Naive B cell (primary cell): Measurements from ENCODE around the gene LRP1. TPM values are rescaled to one million over a fixed set of nuclear protein-coding genes. Genes with fewer than 3 reads are reported as not detected.
A peak's percentile ranks its signal among the peaks of the same experiment; 100 is the strongest.

Experiments
- ATAC-seq, 2 donors: fragments of 150-1000 bp; cut with Tn5 transposase; 2 replicates each; pipeline ENCODE4 v1.10.0; 2021; ENCODE audit warnings: low read depth in 2 of 2, mild to moderate bottlenecking in 2 of 2, moderate library complexity in 2 of 2
- DNase-seq: peaks from one replicate; pipeline ENCODE4 v3.0.0; 2022
- H3K27ac Mint-ChIP-seq, 6 donors: one replicate each; pipeline ENCODE4 v1.8.0; 2020 to 2022; ENCODE audit warnings: mild to moderate bottlenecking in 6 of 6, mixed read lengths in 6 of 6, moderate library complexity in 5 of 6, inconsistent platforms in 2 of 6
- H3K27me3 Mint-ChIP-seq, 3 donors: one replicate each; pipeline ENCODE4 v1.8.0; 2021 to 2022; ENCODE audit warnings: mixed read lengths in 3 of 3, mild to moderate bottlenecking in 1 of 3
- H3K36me3 Mint-ChIP-seq, 2 donors: one replicate each; pipeline ENCODE4 v1.8.0; 2020 to 2022; ENCODE audit warnings: mixed read lengths in 2 of 2, inconsistent platforms in 1 of 2, mild to moderate bottlenecking in 1 of 2
- H3K4me1 Mint-ChIP-seq, 3 donors: one replicate each; pipeline ENCODE4 v1.8.0; 2020 to 2022; ENCODE audit warnings: mixed read lengths in 3 of 3, inconsistent platforms in 1 of 3, mild to moderate bottlenecking in 1 of 3, moderate library complexity in 1 of 3
- H3K4me3 Mint-ChIP-seq, 8 donors: one replicate each; pipeline ENCODE4 v1.8.0; 2020 to 2022; ENCODE audit warnings: mild to moderate bottlenecking in 8 of 8, mixed read lengths in 8 of 8, moderate library complexity in 8 of 8, inconsistent platforms in 2 of 8
- H3K9me3 Mint-ChIP-seq, 7 donors: one replicate each; pipeline ENCODE4 v1.8.0; 2020 to 2022; ENCODE audit warnings: mixed read lengths in 7 of 7, mild to moderate bottlenecking in 5 of 7, inconsistent platforms in 2 of 7, moderate library complexity in 1 of 7
- polyA plus RNA-seq, 6 donors: library from polyadenylated mRNA; unstranded; fragments of 300-500 nt; fragmentation: Illumina TruSeq; gene quantifications; one replicate each; pipeline ENCODE4 v1.2.3, GENCODE V29; 2021; ENCODE audit warnings: low read depth in 6 of 6

Gene LRP1
- under 1 TPM in 3 of 6 donors, not detected in 3; 0.04 to 0.55 (median 0.09) TPM for polyA plus RNA-seq

GRCh38 chr12:57127726-57128518 is at the start of gene LRP1:
Gene LRP1 (plus strand): TSS chr12:57128483. CDS start chr12:57128965, 482 bp downstream.
- Mint-ChIP-seq H3K4me3 (peak within 1 kb of the TSS; percentile 89 to 94 (median 90)), H3K27me3 (peaks cover 20 to 43% (median 38%) of the 10 kb centered on the region in 3 donors), H3K9me3 (peaks cover 0 to 2% (median 0%) of the 10 kb centered on the region in 7 donors), H3K36me3 (peaks cover 0 to 9% of the 10 kb centered on the region in 2 donors), H3K4me1 (peaks cover 12 to 17% (median 16%) of the 10 kb centered on the region in 3 donors), H3K27ac (peak within 1 kb of the TSS in 2 of 6 donors; percentile 39 to 61)
- peak; percentile 43 to 48 for ATAC-seq
- DNase-seq = peak; percentile 57

- peak; percentile 98 for DNase-seq
- no peaks in the 10 kb centered on the region for H3K36me3 Mint-ChIP-seq
- H3K9me3 Mint-ChIP-seq = no peaks in the 10 kb centered on the region
- no peaks in the 10 kb centered on the region for H3K27me3 Mint-ChIP-seq
- H3K27ac Mint-ChIP-seq = peak within 1 kb of the TSS; percentile 79 to 99 (median 98)
- H3K4me1 Mint-ChIP-seq = peaks cover 10 to 27% (median 25%) of the 10 kb centered on the region in 3 donors
- peak within 1 kb of the TSS; percentile 94 to 100 (median 98) for H3K4me3 Mint-ChIP-seq
- ATAC-seq = peak; percentile 91 to 92
Observed at GRCh38 chr12:57078519-57079404, 49.5 kb upstream of the LRP1 start, which contains the start of gene NEMP1. Gene NEMP1 (minus strand): TSS chr12:57078791. CDS start chr12:57078745, 46 bp downstream.

- ATAC-seq (no peak), DNase-seq (no peak)
- Mint-ChIP-seq H3K27ac (peak overlapping the region in 4 of 6 donors; percentile 79 to 99 (median 94)), H3K4me1 (peaks cover 10 to 27% (median 25%) of the 10 kb centered on the region in 3 donors), H3K27me3 (no peaks in the 10 kb centered on the region), H3K36me3 (no peaks in the 10 kb centered on the region), H3K4me3 (peak overlapping the region in 4 of 8 donors; percentile 0 to 99 (median 42)), H3K9me3 (no peaks in the 10 kb centered on the region)
Observed at GRCh38 chr12:57079821-57080220, 48.5 kb upstream of the LRP1 start.

GRCh38 chr12:57080855-57081254 is 47.4 kb upstream of the LRP1 start:
- Mint-ChIP-seq H3K4me3 (no peak overlapping the region), H3K27ac (no peak overlapping the region), H3K4me1 (peaks cover 12 to 35% (median 31%) of the 10 kb centered on the region in 3 donors), H3K27me3 (no peaks in the 10 kb centered on the region), H3K9me3 (no peaks in the 10 kb centered on the region), H3K36me3 (no peaks in the 10 kb centered on the region)
- DNase-seq (no peak), ATAC-seq (no peak)

DNA sequence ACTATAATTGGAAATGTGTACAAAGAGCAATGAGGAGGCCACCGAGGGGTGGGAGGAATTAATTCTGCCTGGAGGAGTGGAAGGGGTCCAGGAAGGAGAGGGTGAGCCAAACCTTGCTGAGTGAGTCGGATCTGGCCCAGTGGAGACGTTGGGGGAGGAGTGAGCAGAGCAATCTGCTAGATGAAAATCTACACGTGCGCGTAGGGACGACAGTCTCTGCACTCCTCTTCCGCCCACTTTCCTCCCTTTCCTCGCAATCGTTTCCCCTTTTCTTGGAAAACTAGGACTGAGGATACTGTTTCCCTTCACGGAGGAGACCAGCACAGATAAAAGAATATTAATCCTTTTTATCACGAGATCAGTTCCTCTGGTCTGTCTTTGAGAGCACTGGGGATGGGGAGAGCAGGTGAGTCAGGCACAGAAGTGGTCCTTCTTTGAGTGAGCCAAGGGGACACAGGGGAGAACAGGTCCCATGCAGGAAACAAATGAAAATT is 42.2 kb upstream of the LRP1 start:
- Mint-ChIP-seq H3K9me3 (no peaks in the 10 kb centered on the region), H3K36me3 (no peaks in the 10 kb centered on the region), H3K27me3 (no peaks in the 10 kb centered on the region), H3K4me3 (peak overlapping the region; percentile 88 to 98 (median 95)), H3K27ac (peak overlapping the region; percentile 97 to 100 (median 99)), H3K4me1 (peaks cover 38 to 47% (median 38%) of the 10 kb centered on the region in 3 donors)
- ATAC-seq (no peak), DNase-seq (no peak)

DNA sequence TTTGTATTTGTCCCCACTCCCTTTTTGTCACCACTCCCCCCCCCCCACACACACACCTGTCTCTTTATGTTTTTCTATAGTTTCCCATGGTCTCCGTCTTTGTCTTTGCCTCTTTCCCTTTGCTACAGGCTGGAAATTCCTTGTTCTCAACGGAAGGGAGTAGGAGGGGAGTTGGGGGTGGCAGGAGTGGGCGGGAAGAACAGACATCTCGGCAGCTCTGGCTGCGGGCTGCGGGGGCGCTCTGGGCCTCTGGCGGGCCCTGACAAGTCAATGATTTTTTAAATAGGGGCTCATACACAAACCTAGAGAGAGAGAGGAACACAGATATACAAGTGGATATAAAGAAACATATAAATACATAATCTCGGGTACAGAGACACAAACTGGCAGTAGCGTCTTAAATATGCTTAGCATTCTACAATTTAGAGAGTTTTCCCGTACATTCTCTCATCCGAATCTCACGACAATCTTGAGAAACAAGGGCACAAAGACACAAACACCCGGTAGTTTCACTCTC is 41.7 kb upstream of the LRP1 start:
- ATAC-seq = peak; percentile 20 to 24

DNA sequence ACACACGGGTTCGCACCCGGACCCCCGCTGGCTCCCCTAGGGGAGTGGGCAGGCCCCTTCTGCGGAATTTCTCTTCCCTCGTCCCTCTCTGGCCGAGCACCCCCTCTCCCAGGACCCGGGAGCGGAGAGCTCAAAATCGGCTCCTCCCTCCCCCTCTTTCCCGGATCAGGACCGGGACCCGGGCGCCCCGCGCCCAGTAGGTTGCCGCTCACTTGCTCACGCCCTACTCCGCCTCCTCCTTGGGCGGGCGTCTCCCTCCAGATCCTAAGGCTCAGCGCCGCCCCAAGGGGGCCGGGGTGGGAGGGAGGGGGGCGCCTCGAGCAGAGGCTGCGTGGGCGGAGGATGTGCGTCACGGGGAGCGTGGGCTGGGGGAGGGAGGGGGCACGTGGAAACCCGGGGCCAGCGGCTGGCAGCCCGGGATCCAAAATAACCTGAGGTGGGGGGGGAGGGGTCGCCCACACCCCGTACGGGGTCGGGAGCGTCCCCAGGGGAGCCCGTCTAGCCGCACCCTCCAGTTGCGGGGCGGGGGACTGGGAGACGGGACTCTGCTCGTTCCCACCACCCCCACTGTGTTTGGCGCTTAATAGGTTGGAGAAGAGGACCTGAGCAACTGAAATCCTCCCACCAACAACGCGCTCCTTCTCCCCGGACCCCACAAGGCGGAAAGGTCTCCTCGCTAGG is 41.1 kb upstream of the LRP1 start:
- Mint-ChIP-seq H3K9me3 (no peaks in the 10 kb centered on the region), H3K4me1 (peaks cover 45 to 54% (median 46%) of the 10 kb centered on the region in 3 donors), H3K36me3 (no peaks in the 10 kb centered on the region), H3K27me3 (no peaks in the 10 kb centered on the region), H3K27ac (peak overlapping the region; percentile 97 to 100 (median 99)), H3K4me3 (peak overlapping the region; percentile 88 to 98 (median 95))
- DNase-seq (peak; percentile 86), ATAC-seq (peak; percentile 53 to 55)

More for the DNA sequence above, 41.7 kb upstream of the LRP1 start:
- Mint-ChIP-seq H3K36me3 (no peaks in the 10 kb centered on the region), H3K9me3 (no peaks in the 10 kb centered on the region), H3K4me3 (peak overlapping the region; percentile 88 to 98 (median 95)), H3K4me1 (peaks cover 42 to 51% (median 42%) of the 10 kb centered on the region in 3 donors), H3K27ac (peak overlapping the region; percentile 97 to 100 (median 99)), H3K27me3 (no peaks in the 10 kb centered on the region)
- peak; percentile 51 for DNase-seq

GRCh38 chr12:57087691-57088353 is 40.5 kb upstream of the LRP1 start:
- no peaks in the 10 kb centered on the region for H3K9me3 Mint-ChIP-seq
- peak overlapping the region; percentile 88 to 98 (median 95) for H3K4me3 Mint-ChIP-seq
- no peaks in the 10 kb centered on the region for H3K36me3 Mint-ChIP-seq
- no peak for DNase-seq
- peak; percentile 28 to 34 for ATAC-seq
- H3K27me3 Mint-ChIP-seq = no peaks in the 10 kb centered on the region
- H3K4me1 Mint-ChIP-seq = peaks cover 50 to 61% (median 53%) of the 10 kb centered on the region in 3 donors
- H3K27ac Mint-ChIP-seq = peak overlapping the region; percentile 97 to 100 (median 98)

GRCh38 chr12:57088354-57089270 is 39.7 kb upstream of the LRP1 start, which contains the start of gene NAB2:
Gene NAB2 (plus strand): TSS chr12:57089114. CDS start chr12:57089272, 158 bp downstream.
- no peaks in the 10 kb centered on the region for H3K36me3 Mint-ChIP-seq

DNA sequence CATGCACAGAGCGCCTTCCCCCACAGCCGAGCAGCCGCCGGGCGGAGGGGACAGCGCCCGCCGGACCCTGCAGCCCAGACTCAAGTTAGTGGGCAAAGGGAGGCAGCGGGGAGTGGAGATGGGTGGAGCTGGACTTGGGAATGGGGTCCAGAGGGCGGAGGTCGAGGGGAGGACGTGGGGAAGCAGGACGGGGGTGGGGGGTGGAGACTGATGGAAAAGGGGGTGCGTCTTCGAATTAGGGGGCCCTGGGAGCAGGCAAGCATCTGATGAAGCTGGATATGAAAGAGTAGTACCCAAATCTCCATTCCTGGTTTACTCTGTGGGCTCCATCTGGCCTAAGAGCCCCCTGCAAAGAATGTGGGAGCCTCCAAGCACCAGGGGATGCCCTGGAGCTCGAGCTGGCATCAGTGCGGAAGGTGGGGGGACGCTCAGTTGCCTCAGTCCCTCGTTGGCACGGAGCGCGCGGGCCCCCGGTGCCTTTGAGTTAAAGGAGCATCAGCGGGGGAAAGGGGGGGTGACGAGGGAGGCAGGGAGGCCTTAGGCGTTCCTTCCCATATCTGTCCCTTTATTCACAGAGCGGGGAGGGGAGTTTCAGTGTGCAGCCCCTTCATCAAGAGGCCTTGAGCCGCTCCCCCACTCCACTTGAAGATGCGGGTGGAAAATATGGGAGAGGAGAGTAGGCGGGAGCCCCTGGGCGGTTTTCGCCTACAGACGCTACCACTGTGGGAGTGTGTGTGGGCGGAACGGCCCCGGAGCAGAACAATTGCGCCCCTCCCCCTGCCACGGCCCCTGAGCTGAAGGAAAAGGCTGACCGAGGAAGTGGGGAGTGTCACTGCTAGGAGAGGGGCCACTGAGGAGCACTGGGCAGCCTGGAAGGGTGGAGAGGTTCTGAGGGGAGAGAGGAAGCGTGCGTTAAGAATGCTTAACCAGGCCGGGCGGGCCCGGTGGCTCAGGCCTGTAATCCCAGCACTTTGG is 38.7 kb upstream of the LRP1 start:
- H3K9me3 Mint-ChIP-seq = no peaks in the 10 kb centered on the region
- no peaks in the 10 kb centered on the region for H3K36me3 Mint-ChIP-seq
- peak overlapping the region; percentile 88 to 97 (median 95) for H3K4me3 Mint-ChIP-seq
- H3K27ac Mint-ChIP-seq = peak overlapping the region; percentile 69 to 96 (median 92)
- DNase-seq (peak; percentile 44), ATAC-seq (no peak)
- H3K27me3 Mint-ChIP-seq = no peaks in the 10 kb centered on the region
- peaks cover 65 to 76% (median 68%) of the 10 kb centered on the region in 3 donors for H3K4me1 Mint-ChIP-seq

More at GRCh38 chr12:57088354-57089270, 39.7 kb upstream of the LRP1 start, which contains the start of gene NAB2:
- Mint-ChIP-seq H3K27ac (peak within 1 kb of the TSS; percentile 97 to 100 (median 98)), H3K9me3 (no peaks in the 10 kb centered on the region), H3K4me1 (peaks cover 56 to 68% (median 59%) of the 10 kb centered on the region in 3 donors), H3K27me3 (no peaks in the 10 kb centered on the region), H3K4me3 (peak within 1 kb of the TSS; percentile 88 to 98 (median 96))
- ATAC-seq = peak; percentile 69
- peak; percentile 94 for DNase-seq
